ENCODE data around the gene STK32C.

Gene STK32C

DNA sequence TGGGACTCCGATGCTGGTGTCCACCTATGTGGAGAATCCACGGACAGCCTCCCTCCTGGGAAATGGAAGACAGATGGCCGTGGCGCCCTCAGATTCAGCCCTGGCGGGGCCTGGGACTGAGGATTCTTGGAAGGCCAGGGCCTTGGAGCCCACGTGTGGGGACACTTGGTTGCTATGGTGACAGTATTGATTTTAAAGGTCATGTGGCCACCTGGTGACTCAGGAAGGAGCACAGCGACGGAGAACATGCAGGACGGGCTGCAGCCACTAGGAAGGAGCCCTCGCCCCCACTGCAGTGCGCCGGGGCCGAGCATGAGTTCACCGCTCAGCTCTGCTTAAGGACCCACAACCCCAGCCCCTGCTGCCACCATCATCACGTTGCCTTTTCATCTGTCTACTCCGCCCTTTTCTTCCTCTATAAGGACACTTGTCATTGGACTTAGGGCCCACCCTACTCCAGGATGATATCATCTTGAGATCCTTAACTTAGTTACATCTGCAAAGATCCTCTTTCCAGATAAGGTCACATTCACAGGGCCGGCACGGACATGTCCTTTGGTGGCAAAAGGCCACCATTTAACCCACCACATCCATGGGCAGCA lies 3.7 kb upstream of the STK32C start:
- no peak overlapping the region for H3K4me3 ChIP-seq (replicated peaks; ENCODE audit: insufficient read depth, low read length)
- H3K27ac ChIP-seq (replicated peaks) = no peak overlapping the region
- no peak for TF ChIP-seq POLR2AphosphoS5 (IDR thresholded peaks at IDR 0.05; ENCODE audit: low read depth)
- TF ChIP-seq GABPA (IDR thresholded peaks at IDR 0.05; ENCODE audit: low read depth) = no peak
- no peak for TF ChIP-seq SPI1 (IDR thresholded peaks at IDR 0.05; ENCODE audit: borderline replicate concordance, low read depth)
- TF ChIP-seq, protein P1, sequence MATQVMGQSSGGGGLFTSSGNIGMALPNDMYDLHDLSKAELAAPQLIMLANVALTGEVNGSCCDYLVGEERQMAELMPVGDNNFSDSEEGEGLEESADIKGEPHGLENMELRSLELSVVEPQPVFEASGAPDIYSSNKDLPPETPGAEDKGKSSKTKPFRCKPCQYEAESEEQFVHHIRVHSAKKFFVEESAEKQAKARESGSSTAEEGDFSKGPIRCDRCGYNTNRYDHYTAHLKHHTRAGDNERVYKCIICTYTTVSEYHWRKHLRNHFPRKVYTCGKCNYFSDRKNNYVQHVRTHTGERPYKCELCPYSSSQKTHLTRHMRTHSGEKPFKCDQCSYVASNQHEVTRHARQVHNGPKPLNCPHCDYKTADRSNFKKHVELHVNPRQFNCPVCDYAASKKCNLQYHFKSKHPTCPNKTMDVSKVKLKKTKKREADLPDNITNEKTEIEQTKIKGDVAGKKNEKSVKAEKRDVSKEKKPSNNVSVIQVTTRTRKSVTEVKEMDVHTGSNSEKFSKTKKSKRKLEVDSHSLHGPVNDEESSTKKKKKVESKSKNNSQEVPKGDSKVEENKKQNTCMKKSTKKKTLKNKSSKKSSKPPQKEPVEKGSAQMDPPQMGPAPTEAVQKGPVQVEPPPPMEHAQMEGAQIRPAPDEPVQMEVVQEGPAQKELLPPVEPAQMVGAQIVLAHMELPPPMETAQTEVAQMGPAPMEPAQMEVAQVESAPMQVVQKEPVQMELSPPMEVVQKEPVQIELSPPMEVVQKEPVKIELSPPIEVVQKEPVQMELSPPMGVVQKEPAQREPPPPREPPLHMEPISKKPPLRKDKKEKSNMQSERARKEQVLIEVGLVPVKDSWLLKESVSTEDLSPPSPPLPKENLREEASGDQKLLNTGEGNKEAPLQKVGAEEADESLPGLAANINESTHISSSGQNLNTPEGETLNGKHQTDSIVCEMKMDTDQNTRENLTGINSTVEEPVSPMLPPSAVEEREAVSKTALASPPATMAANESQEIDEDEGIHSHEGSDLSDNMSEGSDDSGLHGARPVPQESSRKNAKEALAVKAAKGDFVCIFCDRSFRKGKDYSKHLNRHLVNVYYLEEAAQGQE (IDR thresholded peaks at IDR 0.05; ENCODE audit: insufficient replicate concordance, low read depth) = no peak
- TF ChIP-seq, protein P2, sequence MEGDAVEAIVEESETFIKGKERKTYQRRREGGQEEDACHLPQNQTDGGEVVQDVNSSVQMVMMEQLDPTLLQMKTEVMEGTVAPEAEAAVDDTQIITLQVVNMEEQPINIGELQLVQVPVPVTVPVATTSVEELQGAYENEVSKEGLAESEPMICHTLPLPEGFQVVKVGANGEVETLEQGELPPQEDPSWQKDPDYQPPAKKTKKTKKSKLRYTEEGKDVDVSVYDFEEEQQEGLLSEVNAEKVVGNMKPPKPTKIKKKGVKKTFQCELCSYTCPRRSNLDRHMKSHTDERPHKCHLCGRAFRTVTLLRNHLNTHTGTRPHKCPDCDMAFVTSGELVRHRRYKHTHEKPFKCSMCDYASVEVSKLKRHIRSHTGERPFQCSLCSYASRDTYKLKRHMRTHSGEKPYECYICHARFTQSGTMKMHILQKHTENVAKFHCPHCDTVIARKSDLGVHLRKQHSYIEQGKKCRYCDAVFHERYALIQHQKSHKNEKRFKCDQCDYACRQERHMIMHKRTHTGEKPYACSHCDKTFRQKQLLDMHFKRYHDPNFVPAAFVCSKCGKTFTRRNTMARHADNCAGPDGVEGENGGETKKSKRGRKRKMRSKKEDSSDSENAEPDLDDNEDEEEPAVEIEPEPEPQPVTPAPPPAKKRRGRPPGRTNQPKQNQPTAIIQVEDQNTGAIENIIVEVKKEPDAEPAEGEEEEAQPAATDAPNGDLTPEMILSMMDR (IDR thresholded peaks at IDR 0.05; ENCODE audit: insufficient read depth, low read length) = no peak
- DNase-seq (ENCODE audit: low read depth in 1 of 2, low spot score in 1 of 2) = no peak
- H3K27me3 ChIP-seq (ENCODE audit: insufficient read depth, poor library complexity, severe bottlenecking) = peaks cover 23% of the 10 kb centered on the region

DNA sequence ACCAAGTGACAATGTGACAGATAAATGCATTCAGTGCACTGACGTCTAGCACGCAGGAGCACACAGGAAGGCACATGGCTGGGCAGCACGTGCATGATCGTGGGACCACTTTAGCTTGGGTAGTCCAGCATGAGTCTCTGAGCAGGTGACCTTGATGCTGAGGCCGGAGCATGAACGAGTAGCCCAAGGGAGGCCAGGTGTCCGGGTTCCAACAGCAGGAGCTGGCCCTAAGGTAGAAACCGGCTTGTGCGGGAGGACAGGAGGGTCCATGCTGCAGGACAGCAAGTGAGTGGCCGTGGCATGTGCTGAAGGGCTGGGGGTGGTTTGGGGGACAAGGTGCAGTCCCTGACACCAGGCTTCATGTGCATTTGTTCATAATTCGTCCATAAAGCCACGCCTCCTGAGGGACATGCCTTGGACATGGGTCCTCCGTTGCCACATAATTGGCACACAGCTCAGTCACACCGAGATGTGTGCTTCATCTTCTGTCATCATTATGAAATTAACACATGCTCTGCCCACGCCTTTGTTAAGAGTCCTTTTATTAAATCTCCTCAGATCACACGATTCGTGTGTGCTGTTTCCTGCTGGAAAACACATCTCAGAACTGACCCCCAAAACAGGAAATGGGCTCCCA lies 3.1 kb upstream of the STK32C start:
- DNase-seq (ENCODE audit: low read depth in 1 of 2, low spot score in 1 of 2) = no peak
- Histone ChIP-seq H3K27me3 (ENCODE audit: insufficient read depth, poor library complexity, severe bottlenecking) (peaks cover 27% of the 10 kb centered on the region), H3K4me3 (replicated peaks; ENCODE audit: insufficient read depth, low read length) (no peak overlapping the region), H3K27ac (replicated peaks) (no peak overlapping the region)
- TF ChIP-seq, protein P2 (IDR thresholded peaks at IDR 0.05; ENCODE audit: insufficient read depth, low read length) = no peak
- TF ChIP-seq POLR2AphosphoS5 (IDR thresholded peaks at IDR 0.05; ENCODE audit: low read depth) = no peak
- TF ChIP-seq, protein P1 (IDR thresholded peaks at IDR 0.05; ENCODE audit: insufficient replicate concordance, low read depth) = no peak

DNA sequence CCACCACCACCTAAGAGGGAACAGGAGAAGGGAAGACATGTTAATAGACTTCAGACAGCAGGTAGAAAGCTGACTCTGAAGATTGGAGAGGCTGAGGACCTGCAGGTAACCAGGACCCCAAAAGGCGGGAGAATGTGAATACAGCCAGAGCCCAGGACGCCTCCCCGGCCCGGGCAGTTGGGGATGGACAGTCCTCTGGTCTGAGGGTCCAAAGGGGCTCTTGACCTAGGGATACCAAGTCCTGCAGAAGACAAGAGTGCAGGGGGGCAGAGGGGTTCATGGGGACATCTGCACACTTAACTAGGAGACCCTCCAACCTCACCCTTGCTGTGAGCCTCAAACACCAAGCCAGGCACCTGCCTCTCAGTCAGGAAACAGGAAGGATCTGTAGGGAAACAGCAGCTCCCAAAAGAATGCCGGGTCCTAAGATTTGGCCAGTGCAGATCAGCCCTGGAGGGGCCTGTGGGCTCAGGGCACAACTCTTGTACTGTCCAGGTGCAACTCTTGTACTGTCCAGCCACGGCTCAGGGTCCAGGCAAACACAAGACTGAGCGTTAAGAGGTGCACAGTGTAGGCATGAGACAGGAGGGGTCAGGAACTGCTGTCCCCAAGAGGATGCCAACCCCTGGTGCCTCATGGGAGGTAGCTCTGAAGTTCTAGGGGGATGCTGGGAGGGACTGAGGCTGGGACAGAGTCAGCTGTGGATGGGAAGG lies 2.3 kb upstream of the STK32C start:
- no peak overlapping the region for H3K4me3 ChIP-seq (replicated peaks; ENCODE audit: insufficient read depth, low read length)
- TF ChIP-seq, protein P2 (IDR thresholded peaks at IDR 0.05; ENCODE audit: insufficient read depth, low read length) = no peak
- TF ChIP-seq SPI1 (IDR thresholded peaks at IDR 0.05; ENCODE audit: borderline replicate concordance, low read depth) = no peak
- TF ChIP-seq, protein P1 (IDR thresholded peaks at IDR 0.05; ENCODE audit: insufficient replicate concordance, low read depth) = no peak
- no peak for TF ChIP-seq POLR2AphosphoS5 (IDR thresholded peaks at IDR 0.05; ENCODE audit: low read depth)
- no peak for TF ChIP-seq GABPA (IDR thresholded peaks at IDR 0.05; ENCODE audit: low read depth)
- no peak overlapping the region for H3K27ac ChIP-seq (replicated peaks)
- no peak for DNase-seq (ENCODE audit: low read depth in 1 of 2, low spot score in 1 of 2)
- peaks cover 30% of the 10 kb centered on the region for H3K27me3 ChIP-seq (ENCODE audit: insufficient read depth, poor library complexity, severe bottlenecking)
